Anterior cingulate cortex (tissue), 58 donors: ENCODE data around the gene ANKH.

Source experiments
- DNase-seq, 58 donors: peaks; one replicate each; lab custom pipeline; 2025; lab: John Stamatoyannopoulos, UW

The ANKH gene

DNA sequence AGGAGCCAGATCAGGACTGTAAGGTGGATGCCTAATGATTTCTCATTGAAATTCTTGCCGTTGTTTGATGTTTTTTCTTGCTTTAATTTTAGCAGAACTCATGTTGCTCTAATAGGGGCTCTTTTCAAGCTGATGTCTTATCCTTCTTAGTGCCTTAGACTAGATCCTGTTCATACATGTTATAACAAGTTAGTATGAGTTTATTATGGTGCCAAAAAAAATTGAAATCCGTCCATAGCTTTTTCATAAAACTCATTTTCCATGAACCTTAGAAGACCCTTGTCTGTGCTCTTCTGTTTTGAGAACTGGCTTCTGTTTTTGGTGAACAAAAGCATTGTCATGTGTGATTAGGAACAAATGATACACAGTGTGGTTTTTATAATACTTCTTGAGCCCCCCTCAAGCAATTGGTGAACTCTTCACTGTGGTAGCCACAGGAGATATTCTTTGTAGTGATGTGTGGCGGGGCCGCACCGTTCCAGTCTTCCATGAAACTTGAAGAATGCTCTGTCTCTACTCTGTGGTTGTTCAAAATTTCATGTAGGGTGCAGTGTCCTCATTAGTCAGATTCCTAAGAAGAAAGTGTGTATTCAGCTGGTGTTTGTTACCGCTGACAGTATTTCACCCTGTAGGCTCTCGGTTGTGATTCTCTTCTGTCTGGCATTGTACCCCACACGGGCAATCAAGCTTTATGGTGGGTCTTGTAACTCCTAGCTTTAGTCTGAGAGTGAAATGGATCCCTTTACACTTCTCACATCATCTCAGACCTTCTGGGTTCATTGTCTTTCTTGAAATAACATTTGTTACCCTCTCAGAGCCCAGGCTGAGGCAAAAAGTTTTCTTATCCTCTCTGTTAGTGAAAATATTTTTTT is 196.4 kb downstream of the ANKH start:
- no peak for DNase-seq

DNA sequence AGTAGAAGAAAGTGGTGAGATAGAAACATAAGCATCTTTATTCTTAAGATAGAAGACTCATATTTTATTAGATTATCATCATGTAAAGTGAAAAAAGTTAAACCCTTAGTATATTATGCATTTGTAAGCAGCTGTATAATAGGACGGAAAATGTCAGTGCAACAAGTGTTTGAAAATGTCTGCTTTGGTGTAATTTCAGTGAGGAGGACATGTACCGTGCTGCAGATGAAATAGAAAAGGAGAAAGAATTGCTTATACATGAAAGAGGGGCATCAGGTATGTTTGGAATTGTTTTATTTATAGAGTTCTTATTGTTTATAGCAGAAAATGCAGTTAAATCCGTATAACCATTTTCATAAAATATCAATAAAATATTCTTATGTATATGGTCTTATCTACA is 198.1 kb downstream of the ANKH start:
- DNase-seq: no peak

- no peak for DNase-seq
Observed at GRCh38 chr5:14672484-14673394, 198.8 kb downstream of the ANKH start.

DNA sequence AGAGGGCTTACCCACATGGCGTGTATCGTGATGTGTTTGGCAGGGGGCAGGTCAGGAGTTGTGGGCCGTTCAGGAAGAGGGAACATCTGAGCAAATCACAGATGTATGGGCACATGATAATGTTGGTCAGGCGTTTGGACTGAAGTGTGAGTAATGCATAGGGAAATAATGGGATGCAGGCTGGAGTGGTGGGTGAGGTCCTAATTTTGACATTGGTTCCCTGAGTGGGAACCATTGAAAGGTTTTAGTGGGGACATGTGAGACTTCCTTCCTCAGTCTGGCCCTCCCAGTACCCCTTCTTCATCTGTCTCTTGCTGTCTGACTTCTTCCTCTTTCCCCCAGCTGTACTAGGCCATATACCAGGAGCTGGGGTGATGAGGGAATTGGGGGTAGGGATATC is 199.5 kb downstream of the ANKH start:
- DNase-seq: no peak

- no peak for DNase-seq
Observed at GRCh38 chr5:14671414-14671813, 200.2 kb downstream of the ANKH start.

DNA sequence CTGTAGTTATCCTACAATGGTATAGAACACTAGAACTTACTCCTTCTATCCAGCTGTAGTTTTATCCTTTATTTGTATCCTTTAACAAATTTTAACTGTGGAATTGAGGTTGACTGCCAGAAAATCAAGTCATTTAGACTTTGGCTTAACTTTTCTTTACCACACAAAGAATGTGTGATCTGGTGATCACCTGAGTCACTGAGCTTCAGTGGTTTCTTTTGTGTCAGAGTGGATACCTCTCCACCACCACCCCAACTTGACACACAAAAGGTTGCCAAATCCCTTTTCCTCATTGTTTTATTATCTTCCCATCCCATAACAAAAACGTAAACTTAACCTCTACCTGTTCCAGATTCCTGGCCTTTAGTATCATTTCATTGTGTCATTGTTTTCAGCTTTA is 201.6 kb downstream of the ANKH start:
- DNase-seq: no peak

DNA sequence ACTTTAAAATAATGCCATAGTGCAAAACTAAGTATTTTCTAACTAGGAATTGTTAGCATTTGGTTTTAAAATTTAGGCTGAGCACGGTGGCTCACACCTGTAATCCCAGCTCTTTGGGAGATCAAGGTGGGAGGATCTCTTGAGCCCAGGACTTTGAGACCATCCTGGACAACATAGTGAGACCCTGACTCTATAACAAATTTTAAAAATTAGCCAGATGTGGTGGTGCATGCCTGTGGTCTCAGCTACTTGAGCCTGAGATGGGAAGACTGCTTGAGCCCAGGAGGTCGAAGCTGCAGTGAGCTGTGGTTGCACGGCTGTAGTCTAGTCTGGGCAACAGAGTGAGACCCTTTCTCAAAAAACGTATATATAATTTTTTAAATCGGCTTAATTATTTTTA is 202.2 kb downstream of the ANKH start:
- DNase-seq: no peak

DNA sequence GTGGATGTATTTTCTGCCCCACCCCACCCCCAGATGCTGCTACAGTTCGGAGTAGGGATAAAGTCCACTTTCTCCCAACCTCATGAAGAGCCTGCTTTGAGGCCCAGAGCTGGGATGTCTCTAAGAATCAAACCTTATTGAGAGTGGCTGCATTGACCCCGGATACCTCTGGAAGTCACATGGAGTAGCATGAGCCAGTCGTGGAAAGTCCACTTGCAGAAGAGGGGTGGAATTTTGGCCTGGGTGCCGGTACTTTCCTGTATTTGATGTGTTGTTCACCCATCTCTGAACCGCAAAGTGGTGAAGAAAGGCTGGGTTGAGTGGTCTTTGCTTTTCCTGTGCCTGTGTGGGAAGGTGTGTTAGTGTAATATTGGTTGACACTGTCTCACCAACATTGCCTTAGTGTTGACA is 203.4 kb downstream of the ANKH start:
- DNase-seq: no peak

DNA sequence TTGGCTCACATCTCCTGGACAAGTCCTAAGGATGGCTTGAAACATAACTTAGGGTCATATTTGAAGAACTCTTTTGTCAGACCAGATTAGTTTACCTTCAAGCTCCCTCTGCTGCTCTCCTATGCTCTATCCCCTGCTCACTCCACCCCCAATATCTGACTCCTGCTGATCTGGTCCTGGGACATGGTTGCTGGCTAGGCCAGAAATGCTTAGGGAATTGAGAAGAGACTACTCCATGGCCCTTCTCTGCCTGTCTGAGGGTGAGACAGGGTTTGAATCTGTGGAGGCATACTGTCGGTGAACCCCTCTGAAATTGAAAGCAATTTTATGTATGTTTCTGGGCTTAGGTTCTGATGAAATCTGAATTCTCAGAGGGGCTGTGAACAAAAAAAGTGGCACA is 203.8 kb downstream of the ANKH start:
- DNase-seq: no peak

- no peak for DNase-seq
Observed at GRCh38 chr5:14667290-14667689, 204.3 kb downstream of the ANKH start.

GRCh38 chr5:14666357-14666756 is 205.2 kb downstream of the ANKH start:
- no peak for DNase-seq

GRCh38 chr5:14665949-14666348 is 205.6 kb downstream of the ANKH start:
- DNase-seq: no peak

- DNase-seq: peak in 20 of 58 donors; percentile 5 to 55 (median 26)
Observed at GRCh38 chr5:14665101-14665822, 206.3 kb downstream of the ANKH start.

GRCh38 chr5:14664270-14665100 is 207.1 kb downstream of the ANKH start, which contains the start of gene OTULIN:
Gene OTULIN, plus strand, starts transcription at chr5:14664718. Its CDS starts 108 bp downstream, at chr5:14664826.
- DNase-seq: peak; percentile 39 to 95 (median 88)

GRCh38 chr5:14663734-14664269 is 207.8 kb downstream of the ANKH start:
- peak in 4 of 58 donors; percentile 23 to 49 (median 37) for DNase-seq

- no peak for DNase-seq
Observed at GRCh38 chr5:14662721-14663260, 208.8 kb downstream of the ANKH start.

GRCh38 chr5:14660833-14661232 is 210.7 kb downstream of the ANKH start:
- DNase-seq: no peak

GRCh38 chr5:14659821-14660607 is 211.6 kb downstream of the ANKH start:
- DNase-seq: no peak
